ENCODE results near the gene INPP4A.
A peak's percentile ranks its signal among the peaks of the same experiment; 100 is the strongest.

The INPP4A gene

GRCh38 chr2:98438190-98439133 lies 6.2 kb upstream of the INPP4A start:
- no peak for DNase-seq

GRCh38 chr2:98441706-98442450 lies 2.8 kb upstream of the INPP4A start:
- no peak for DNase-seq

- no peak for DNase-seq
Measured at GRCh38 chr2:98442488-98442887, 2.2 kb upstream of the INPP4A start.

- DNase-seq: no peak
Measured at GRCh38 chr2:98445177-98445682, 572 bp downstream of the INPP4A start.

DNA sequence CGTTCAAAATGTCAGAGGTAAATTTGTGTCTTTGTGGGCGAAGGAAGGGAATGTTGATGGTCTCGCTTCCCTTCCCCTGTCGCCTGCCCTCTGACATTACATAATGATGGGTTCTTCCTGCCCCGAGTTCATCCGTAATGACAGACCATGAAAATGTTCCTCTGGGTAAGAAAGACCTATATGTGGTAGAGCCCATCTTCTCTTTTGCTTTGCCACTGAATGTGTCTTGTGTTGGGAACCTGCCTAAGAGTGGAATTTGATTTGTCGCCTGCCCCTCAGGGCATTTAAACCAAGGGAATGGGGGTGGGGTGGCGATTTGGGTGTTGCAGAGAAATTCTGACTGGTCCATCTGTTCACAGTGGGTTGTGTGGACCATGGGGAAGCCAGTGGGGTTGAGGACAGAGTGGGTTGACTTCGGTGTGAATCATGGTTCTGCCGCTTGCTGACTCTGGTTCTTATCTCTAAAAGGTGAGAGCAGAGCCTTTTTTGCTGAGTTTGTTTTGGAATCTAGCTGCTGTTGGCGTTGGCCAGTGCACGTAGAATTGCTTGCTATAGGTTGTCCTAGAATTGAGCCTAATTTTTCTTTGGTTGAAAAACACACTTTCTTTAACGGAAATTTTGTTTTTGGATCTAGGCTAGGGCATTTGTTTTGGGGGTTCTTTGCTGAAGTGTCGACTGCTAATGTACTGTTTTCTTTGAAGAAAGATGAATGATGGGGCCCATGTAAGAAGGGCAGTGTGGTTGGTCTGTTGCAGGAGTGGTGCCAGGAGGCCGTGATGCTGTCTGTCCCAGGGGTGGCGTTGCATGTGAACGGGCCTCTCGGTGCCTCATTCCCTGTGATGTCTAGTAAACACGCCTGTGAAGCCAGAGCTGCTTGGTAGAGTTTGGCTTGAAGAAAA lies 1.3 kb downstream of the INPP4A start:
- DNase-seq: peak; percentile 17

DNA sequence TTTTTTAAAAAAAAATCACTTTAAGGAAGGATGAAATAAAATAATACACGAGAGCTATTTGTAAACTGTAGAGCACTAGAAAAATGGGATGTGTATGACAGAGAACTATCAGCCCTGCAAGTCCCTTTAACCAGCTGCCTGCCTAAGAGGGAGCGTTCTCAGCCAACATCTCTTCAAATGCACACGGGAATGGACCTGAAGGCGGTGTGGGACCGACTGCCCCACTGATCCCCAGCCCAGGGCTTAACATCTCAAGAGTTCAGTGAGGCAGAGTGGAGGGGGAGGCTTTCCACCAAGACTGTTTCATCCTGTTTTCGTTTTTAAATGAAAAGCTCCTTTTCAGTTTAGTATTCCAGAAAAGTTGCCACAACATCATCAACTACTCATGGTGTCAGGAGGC lies 2.2 kb downstream of the INPP4A start:
- DNase-seq: no peak

DNA sequence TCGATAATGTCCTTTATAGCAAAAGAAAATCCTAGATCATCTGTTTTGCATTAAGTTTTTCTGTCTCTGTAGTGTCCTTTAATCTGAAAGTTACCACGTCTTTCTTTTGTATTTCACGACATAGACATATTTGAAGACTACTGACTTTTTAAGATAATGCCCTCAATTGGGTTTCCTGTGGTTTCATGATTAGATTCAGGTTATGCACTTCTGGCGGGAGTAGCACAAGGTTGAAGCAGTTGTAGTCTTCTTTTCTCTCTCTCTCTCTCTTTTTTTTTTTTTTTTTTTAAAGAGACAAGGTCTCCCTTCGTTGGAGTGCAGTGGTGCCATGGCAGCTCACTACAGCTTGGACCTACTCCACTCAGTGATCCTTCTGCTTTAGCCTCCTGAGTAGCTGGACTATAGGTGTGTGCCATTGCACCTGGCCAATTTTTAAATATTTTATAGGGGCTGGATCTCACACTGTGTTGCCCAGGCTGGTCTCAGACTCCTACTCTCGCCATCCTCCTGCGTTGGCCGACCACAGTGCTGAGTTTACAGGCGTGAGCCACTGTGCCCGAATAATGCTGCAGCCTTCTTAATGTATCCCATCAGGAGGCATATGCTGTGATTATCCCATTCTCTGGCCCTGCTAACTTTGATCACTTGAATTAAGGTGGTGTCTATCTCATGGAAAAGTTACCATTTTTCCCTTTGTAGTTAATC lies 3.9 kb downstream of the INPP4A start:
- no peak for DNase-seq

DNA sequence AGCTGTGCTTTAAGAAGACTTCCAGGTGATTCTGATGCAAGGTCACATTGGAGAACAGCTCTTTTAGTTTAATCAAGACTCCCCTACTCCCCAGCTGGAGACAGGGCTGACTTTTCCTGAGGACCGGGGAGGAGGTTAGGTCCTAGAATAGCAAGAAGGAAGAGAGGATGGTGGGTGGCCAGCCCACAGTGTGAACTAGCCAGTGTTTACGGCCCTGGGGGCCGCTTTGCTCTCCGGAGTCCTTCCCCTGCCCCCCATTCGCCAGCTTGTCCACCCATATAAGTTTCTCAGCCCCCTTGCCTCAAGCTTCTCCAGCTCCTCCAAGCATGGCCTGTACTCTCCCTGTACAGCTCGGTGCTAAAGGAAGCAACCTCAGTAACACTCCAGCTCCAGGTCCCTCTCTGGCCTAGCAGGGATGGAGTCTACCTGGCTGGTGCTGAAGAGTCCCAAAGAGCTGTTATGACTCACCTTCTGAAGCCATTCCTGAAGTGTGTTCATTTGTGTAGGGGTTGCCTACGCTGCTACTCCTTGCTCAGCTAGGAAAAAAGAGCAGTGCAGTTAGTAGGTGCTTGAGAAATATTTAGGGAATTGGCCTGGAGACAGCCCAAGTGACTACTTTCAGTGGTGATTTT lies 7.9 kb downstream of the INPP4A start:
- DNase-seq: no peak

DNA sequence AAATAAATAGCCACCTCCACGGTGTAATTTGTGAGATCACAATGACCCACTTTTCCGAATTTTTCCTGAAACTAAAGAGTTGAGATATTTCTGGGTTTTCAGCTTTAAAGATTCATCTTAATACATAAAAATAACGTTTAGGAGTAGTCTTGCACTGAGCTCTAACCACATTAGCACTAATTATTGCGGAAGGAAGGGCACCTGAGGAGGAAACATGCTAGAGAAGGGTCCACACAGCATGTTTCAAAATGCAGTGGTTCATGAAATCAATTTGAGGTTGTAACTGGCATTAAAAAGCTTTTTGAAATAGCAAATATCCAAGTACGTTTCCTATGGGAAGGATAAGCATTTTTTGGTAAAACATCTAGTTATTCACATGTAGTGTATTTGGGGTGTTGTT lies 8.4 kb downstream of the INPP4A start:
- no peak for DNase-seq

- DNase-seq: no peak
Measured at GRCh38 chr2:98453531-98453930, 8.9 kb downstream of the INPP4A start.

DNA sequence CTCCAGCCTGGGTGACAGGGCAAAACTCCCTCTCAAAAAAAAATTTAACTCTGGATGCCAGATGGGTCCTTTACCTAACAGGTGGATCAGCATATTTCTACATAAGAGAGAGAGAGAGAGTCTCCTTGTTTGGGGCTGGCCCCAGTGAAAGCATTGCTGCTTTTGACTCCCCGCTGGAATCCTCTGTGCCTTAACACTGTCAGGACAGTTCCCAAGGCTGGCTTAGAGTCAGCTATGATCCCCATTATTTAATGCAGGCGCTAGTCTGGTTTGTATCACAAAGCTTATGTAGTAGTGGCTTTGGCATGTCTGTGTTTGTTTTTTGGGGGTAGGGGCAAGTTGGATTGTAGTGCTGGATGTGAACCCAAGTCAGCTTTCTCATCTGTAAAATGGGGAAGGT lies 9.4 kb downstream of the INPP4A start:
- no peak for DNase-seq

GRCh38 chr2:98454500-98455235 lies 10.0 kb downstream of the INPP4A start:
- no peak for DNase-seq

- DNase-seq: no peak
Measured at GRCh38 chr2:98455494-98455976, 10.9 kb downstream of the INPP4A start.

- DNase-seq: no peak
Measured at GRCh38 chr2:98457045-98457696, 12.5 kb downstream of the INPP4A start.

- DNase-seq: no peak
Measured at GRCh38 chr2:98458207-98458606, 13.5 kb downstream of the INPP4A start.

DNA sequence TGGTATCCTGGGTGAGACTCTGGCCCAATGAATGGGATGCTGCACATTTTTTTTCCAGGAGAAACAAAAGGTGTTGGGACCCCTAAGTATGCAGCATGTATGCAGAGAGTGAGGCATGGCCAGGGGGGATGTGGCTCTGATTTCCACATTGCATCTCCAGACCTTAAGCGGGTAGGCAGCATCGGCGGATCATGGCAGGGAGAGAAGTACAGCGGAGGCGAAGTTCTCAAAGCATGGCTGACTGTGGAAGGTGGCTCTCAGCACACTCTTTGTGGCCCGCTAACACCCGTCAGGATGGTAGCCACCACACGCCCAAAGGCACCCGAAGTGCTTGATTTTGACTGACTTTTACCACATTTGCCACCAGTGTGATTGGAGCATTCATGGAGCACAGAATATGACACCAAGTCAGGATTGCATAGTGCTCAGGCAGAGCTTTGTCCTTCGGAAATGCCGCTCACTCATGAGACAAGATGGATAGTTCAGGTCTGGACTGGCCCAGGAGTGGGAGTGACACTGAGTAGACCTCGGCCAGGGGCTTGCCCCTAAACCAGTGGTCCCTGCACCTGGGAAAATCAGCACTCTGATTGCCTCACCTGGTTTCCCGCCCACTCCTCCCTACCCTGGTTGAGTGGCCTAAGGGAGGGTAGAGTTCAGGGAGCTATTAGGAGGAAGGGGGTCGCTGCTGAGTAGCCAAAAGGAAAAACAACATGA lies 14.2 kb downstream of the INPP4A start:
- no peak for DNase-seq

DNA sequence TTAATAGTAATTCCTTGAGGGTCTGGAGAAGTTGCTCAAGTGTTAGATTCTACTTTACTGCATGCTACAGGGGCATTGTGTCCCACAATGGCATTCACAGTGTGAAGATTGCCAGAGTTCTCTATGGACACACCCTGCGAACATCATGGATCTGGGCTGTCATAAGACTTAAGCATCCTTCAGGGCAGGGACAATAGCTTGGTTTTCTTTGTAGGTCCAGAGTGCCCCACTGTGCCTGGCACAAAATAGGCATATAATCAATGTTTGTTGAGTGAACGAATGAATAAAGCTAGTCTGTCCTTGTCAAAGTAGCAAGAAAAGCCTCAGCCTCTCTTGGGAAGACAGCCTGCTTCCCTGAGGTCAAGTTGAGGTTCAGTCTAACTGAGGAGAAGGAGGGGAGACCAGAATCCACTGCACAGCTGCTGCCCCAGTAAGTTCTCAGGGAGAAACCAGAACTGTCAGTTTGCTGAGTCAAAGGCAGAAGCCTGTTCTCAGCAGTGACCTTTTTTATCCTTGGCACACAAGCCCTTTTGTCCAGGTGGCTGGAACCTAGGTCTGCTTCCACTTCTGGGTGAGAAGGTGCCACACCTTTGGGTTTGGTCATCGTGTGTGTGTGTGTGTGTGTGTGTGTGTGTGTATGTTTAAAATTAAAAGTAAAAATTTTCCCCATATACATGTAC lies 15.0 kb downstream of the INPP4A start:
- DNase-seq: no peak

DNA sequence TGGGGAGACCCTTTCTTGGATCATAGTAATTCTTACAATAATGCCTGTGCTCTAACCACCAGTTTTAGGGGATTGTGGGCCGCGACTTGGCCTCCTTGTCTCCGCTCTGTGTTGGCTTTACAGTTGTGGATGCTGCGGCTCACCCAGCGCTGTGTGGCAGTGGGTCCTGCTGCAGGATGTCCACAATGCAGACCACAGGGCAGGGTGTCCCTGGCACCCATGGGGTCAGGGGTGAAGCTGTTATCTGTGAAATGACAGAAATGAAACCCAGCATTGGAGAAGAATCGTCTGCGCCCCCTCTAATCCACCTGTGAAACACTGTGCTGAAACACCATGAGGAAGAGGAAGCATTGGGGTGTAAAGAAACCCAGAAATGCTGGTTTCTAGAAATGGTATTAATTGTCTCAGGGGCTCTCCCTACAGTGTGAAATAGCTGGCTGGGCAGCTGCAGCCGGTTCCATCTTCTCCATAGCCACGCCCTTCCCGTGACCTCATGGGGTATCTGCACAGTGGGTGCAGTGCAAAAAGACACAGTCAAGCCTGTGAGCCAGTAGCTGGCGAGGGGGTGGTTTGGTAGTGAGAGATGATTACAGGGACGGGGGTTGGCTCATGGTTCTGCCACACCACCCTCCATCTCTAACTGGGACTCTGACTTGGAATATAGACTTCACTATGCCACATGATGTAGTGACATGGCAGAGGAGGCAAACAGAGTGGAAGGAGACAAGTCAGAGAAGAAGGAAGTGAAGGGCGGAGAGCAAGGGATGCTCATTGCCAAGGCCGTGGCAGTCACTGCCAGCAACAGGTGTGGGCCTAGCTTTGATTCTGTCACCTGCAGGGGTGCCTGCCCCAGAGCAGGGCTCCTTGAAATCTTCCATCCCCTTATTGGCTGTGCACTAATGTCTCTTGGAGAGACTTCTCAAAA lies 16.2 kb downstream of the INPP4A start:
- no peak for DNase-seq

Data from NCI-H446 treated with DMSO at 0.1 percent for 48 hours (cell line).